GM19395 (cell line): ENCODE measurements around the gene TTC38.
"Not testable (repeated sequence)": the region's sequence is repeated elsewhere in the genome, so short reads cannot be mapped to it uniquely, and the experiment has no call there.

Experiments used
- ATAC-seq: cut with Tn5 transposase; IDR thresholded peaks from one replicate; pipeline ENCODE4 v1.9.1; 2021; ENCODE audit warnings: mild to moderate bottlenecking, moderate library complexity; ENCODE audit not compliant: unreplicated experiment

TTC38 gene

DNA sequence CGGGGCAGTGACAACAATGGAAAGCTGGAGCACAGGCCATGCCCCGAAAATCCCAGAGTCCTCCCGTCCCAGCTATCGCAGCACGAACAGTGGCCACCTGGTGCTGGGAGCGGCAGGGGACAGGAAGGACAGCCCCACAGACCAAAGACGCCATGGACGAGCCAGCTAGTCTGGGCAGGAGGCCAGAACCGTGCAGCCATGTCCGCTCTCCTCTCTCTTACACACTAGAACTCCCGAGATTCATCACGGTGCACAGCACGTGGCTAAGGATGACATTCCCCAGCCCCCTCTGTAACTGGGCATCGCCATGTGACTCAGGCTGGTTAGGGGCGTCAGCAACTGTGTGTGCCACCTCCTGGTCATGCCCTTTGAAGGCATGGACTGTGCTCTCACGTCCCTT, 22.3 kb upstream of the TTC38 start:
- ATAC-seq, result no peak

GRCh38 chr22:46246178-46246577, 21.6 kb upstream of the TTC38 start:
- ATAC-seq, result no peak

DNA sequence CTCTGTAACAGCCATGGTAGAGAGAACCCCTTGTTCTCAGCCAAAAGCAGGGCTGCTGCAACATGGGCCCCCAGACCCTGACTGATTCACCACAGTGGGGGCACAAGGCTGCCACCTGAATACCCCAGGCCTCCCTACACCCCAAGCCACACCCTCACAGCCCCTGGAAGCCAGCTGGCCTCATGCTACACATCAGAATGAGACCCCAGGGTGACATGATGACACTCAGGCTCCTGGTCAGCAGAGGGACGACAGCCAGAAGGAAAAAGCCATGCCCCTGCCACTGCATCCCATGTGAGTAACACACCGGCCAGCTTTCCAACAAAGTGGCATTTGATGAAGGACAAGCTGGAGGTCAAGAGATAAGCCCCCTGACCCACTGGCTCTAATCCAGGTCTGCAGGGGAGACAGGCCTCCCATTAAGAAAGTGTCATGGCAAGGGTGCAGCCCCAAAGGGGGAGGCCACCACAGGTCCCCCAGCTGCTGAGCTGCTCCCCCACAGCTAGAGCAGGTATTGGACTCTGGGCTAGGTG, 20.3 kb upstream of the TTC38 start:
- no peak for ATAC-seq

DNA sequence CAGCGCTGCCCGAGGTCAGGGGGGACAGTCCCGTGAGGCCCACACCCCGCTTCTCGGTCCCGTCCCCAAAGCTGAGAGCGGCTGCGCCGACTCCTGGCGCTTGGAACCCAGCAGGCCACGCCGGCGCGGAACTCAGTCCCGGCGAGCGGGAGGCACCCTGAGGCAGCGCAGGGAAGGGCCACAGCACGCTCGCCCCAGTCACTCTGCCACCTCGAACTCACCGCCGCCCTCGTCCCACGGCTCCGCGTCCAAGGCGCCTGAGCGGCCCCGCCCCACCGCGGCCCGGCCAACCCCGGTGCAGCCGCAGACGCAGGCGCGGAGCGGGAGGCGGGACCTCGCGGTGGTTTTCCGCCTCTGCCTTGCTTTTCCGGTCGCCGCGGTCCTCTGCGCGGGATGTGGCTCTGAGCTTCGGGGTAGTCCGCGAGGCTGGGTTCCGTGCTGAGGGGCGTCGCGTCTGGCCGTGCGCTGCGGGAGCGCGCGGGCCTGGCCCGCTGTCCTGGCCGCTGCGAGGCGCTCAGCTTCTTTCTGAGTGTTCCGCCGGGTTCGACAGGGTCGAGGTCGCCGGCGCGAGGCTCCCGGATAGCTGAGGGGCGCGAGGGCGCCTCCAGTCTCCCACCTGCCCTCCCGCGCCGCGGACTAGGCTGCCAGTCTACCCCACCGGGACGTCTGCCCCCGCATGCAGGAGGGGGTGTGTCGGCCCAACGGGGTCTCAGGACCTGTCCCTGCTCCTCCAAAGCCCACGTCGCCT, 17.6 kb upstream of the TTC38 start, which contains the start of gene CDPF1:
Gene CDPF1, minus strand, starts transcription at position 259 of the 748 bp plus-strand sequence. CDS start 2,009 bp downstream, outside the sequence.
- ATAC-seq, result peak; percentile 79

- peak; percentile 9 for ATAC-seq
These were observed 17.1 kb upstream of the TTC38 start for GRCh38 chr22:46250783-46251125.

GRCh38 chr22:46251266-46251665, 16.5 kb upstream of the TTC38 start:
- ATAC-seq, result no peak

GRCh38 chr22:46251816-46252380, 15.9 kb upstream of the TTC38 start:
- ATAC-seq, result no peak

DNA sequence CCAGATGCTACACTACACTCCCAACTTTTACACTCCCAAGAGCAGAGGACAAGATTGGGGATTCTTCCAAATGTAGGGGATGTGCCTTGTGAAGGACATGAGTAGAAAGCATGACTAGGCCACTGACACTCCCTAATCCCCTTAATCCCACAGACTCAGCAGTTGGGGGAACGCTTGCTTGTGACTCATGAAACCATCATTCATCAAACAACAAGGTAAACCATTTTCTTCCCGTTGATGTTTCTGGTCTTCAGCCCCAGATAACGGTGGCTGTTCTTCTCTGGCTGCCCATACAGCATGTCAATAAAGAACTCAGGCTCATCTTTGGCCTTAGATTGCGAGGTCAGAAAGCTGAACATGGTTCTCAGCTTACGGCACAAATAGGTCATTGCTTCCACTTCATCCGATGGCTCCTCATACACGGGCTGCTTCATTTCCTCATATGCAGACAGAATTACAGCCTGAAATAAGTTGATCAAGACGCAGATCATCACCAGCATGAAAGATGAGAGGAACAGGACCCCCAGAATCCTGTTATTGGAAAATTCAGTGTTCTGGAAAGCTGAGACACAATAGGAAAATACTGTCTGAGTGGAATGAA, 11.3 kb upstream of the TTC38 start:
- ATAC-seq, result no peak

DNA sequence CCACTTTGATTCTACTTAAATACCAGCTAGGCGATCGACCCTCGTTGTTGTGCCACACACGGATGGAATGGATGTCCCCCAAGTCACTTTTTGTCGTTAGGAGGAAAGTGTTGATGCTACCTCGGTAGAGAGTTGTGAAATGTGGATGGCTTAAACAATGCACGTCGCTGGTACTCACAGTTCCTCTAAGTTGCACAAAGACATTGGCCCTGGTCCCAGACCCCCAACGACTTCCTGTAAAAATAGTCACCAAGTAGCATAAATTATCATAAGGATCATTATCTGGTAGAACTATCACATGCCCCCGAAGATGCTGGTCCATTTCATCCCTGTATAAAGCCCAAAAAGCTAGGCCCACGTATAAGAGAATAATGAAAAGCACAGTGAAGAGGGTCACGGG, 8.4 kb upstream of the TTC38 start:
- ATAC-seq, result no peak

GRCh38 chr22:46260038-46260437, 7.8 kb upstream of the TTC38 start:
- ATAC-seq, result no peak

DNA sequence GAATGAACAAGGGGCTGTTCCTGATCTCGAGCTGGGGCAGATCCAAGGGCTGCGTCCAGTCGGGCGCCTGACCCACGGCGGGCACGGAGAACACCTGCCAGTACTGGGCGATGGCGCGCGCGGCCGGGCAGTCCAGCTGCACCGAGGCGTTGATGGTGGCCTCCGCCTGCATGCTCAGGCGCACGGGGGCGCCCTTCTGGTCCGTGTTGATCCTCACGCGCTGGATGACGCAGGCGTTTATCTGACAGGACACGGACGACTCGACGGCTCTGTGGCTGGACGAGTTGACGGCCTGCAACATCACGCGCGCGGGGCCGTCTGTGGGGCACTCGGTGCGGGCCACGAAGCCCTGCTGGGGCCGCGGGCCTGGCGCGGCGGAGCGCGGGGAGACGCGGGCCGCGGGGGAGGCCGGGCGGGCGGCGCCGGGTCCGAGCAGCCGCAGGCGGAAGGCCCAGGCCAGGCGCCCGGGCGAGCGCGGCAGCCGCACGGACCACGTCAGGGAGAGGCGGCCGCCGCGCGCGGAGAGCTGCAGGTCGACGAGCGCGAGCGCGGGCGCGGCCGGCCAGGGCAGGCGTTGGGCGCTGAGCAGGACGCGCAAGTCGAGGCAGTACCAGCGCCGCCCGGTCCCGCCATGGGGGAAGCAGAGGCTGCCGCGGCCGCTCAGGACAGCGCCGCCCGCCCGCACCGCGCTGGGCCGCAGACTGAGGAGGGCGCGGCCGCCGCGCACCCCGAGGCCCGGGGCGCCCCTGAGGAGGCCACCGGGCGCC, 5.2 kb upstream of the TTC38 start:
- ATAC-seq, result no peak

DNA sequence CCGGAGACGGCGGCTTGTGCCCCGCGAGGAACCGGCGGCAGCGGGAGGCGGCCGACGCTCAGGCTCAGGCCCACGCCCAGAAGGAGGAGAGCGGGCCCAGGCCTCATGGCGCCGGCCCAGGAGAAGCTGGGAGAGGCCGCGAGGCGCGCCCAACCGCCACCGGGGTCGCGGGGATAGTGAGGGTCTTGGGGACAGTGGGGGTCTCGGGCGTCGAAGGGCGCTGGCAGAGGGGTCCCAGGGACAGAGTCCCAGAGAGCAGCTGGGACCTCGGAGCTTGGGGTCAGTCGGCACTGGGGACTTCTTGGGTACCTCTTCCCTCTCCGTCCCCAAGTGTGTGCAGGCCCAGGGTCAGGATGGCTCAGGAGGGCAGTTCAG, 4.6 kb upstream of the TTC38 start, which contains the start of gene PKDREJ:
Gene PKDREJ, minus strand, starts transcription at position 128 of the 375 bp plus-strand sequence. Its CDS starts 21 bp downstream, at position 107.
- ATAC-seq, result no peak

DNA sequence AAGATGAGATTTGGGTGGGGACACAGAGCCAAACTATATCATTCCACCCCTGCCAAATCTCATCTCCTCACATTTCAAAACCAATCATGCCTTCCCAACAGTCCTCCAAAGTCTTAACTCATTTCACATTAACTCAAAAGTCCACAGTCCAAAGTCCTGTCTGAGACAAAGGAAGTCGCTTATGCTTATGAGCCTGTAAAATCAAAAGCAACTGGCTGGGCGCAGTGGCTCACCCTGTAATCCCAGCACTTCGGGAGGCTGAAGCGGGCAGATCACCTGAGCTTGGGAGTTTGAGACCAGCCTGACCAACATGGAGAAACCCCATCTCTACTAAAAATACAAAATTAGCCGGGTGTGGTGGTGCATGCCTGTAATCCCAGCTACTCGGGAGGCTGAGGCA, 3.3 kb upstream of the TTC38 start:
- not testable (repeated sequence) for ATAC-seq

DNA sequence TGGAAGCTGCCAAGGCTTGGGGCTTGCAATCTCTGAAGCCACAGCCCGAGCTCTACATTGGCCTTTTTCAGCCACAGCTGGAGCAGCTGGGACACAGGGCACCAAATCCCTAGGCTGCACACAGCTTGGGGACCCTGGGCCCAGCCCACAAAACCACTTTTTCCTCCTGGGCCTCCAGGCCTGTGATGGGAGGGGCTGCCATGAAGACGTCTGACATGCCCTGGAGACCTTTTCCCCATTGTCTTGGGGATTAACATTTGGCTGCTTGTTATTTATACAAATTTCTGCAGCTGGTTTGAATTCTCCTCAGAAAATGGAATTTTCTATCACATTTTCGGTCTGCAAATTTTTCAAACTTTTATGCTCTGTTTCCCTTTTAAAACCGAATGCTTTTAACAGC, 2.2 kb upstream of the TTC38 start:
- not testable (repeated sequence) for ATAC-seq

DNA sequence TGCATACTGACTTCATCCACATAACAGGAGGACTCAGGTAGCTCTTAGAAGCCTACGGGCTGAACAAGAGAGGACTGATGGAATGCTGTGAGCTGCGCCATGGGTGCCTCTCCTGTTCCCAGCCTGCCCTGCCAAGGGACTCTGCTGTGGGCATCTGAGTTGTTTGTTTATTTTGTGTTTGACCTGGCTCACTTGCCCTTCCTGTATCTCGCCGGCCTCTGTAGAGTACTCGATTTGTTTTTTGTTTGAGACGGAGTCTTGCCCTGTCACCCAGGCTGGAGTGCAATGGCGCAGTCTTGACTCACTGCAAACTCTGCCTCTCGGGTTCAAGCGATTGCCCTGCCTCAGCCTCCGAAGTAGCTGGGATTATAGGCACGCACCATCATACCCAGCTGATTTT, 1.8 kb downstream of the TTC38 start:
- no peak for ATAC-seq

DNA sequence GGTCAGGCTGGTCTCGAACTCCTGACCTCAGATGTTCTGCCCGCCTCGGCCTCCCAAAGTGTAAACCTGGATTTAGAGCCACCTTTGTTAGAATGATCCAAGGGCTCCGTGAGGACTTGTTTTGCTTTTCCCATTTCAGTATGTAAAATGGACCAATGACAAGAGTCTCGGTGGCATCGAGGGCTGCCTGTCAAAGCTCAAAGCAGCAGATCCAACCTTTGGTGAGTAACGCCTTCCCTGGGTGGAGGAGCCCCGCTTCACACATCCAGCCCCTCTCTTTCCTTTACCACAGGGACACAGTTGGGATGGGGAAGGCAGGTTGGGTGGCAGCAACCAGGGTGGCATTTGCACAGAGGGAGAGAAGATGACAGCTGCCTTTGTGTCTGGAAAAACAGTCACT, 4.4 kb downstream of the TTC38 start:
- ATAC-seq, result no peak

- no peak for ATAC-seq
These were observed 5.1 kb downstream of the TTC38 start for GRCh38 chr22:46272762-46273431.

- no peak for ATAC-seq
These were observed 5.8 kb downstream of the TTC38 start for GRCh38 chr22:46273432-46274148.

DNA sequence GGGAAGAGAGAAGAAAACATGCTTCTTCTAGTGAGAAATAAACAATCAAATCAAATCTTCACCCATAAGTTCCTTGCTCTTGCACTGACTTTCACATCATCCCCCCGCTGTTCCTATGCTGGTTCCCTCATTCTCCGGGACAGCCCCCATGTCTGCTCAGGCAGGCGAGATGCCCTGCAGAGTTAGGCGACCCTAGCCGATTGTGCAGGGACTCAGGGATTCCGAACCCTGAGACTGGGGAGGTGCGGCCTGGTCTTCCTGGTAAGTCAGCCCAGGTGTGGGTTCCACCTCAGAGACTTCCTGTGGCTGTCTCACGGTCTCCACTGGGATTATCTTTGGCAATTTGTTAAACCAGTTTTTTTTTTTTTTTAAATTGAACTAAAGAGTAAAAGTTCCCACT, 6.6 kb downstream of the TTC38 start:
- no peak for ATAC-seq

DNA sequence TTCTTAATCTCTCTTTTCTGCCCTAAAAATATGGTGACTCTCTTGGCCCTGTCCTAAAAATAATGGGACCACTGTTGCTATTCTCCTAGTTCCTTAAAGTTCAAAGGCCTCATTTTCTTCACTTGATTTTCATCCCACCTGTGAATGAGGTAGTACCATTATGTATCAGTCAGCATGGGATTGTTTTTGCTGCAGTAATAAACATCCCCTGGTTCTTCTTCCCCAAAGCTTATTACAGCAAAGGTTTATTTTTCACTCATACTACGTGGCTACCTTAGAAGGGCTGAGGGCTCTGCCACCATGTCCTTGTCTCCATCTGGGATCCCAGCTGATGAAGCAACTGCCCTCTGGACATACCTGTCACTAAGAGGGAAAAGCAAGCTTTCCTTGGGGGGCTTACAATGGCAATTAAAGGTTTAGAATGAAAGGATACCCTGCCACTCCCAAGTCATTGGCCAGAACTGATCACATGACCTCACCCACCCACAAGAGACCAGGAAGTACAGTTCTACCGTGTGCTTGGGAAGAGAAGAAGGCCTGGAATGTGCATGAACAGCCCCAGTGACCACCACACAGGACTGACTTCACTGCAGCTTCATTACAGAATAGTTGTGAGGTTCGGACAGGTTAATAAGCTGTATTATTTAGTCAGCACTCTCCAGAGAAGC, 7.8 kb downstream of the TTC38 start:
- no peak for ATAC-seq
